ENCODE data around the gene TMEM87B.

GRCh38 chr2:112045446-112046014 lies 9.5 kb upstream of the TMEM87B start:
- no peak for TF ChIP-seq POLR2A (IDR thresholded peaks at IDR 0.05)
- no peak for TF ChIP-seq CTCF (IDR thresholded peaks at IDR 0.05)
- no peak for TF ChIP-seq POLR2AphosphoS5 (IDR thresholded peaks at IDR 0.05)
